HEK293 (cell line): ENCODE results near the gene ZNF624.
"Not testable (repeated sequence)": the region's sequence is repeated elsewhere in the genome, so short reads cannot be mapped to it uniquely, and the experiment has no call there.

ENCODE experiments used
- CTCF ChIA-PET: fragments of 350-600 bp; formaldehyde crosslinking; extraction: SDS; loops from one replicate; lab custom pipeline; 2021; ENCODE audit warnings: antibody characterized with exemption; lab: Yijun Ruan, JAX
- POLR2A ChIA-PET: fragments of 300-600 bp; formaldehyde crosslinking; extraction: SDS; loops from one replicate; lab custom pipeline; 2020; ENCODE audit warnings: antibody characterized with exemption, inconsistent platforms; lab: Yijun Ruan, JAX
- H3K27ac ChIP-seq: fragments of 200-500 bp; sonication (Bioruptor generic); 2 replicates; pipeline ENCODE4 v1.5.1; 2014; ENCODE audit warnings: low read depth, low read length, control low read depth, inconsistent platforms; ENCODE audit errors: extremely low read depth
- H3K36me3 ChIP-seq, 2 experiments: fragments of 200-500 bp in 1 of 2; sonication (Bioruptor generic) in 1 of 2; 1 replicate in 1 of 2; 2 replicates in 1 of 2; pipeline ENCODE4 v1.5.1; 2014 to 2017; ENCODE audit warnings: inconsistent platforms in 2 of 2, low read length in 2 of 2; ENCODE audit not compliant: control insufficient read depth in 2 of 2, insufficient read depth in 1 of 2
- H3K4me1 ChIP-seq: fragments of 200-500 bp; sonication (Bioruptor generic); 2 replicates; pipeline ENCODE4 v1.5.1; 2014; ENCODE audit warnings: mild to moderate bottlenecking, low read length, inconsistent platforms; ENCODE audit not compliant: control insufficient read depth, insufficient read depth
- H3K4me3 ChIP-seq: 2 replicates; pipeline ENCODE4 v1.5.1; 2011; ENCODE audit warnings: low read depth, mild to moderate bottlenecking, control low read depth, low read length, moderate library complexity
- H3K9me3 ChIP-seq: fragments of 200-500 bp; sonication (Bioruptor generic); 2 replicates; pipeline ENCODE4 v1.5.1; 2014; ENCODE audit warnings: low read depth, low read length, inconsistent platforms; ENCODE audit not compliant: control insufficient read depth, insufficient read depth
- FEZF1 ChIP-seq: fragments of 450-650 bp; formaldehyde crosslinking; IDR thresholded peaks from 2 replicates; pipeline ENCODE4 v1.5.1; 2016; ENCODE audit warnings: missing biosample characterization, missing genetic modification characterization
- KLF9 ChIP-seq: fragments of 450-650 bp; formaldehyde crosslinking; IDR thresholded peaks from 2 replicates; pipeline ENCODE4 v1.5.1; 2016; ENCODE audit warnings: missing biosample characterization, missing genetic modification characterization, low read depth
- TRIM28 ChIP-seq: IDR thresholded peaks from 2 replicates; pipeline ENCODE4 v1.6.1; 2011; ENCODE audit warnings: low read length, control low read depth, borderline replicate concordance
- ZBTB20 ChIP-seq: fragments of 450-650 bp; formaldehyde crosslinking; IDR thresholded peaks from 2 replicates; pipeline ENCODE4 v1.5.1; 2016; ENCODE audit warnings: missing biosample characterization, missing genetic modification characterization
- ZFP41 ChIP-seq: fragments of 450-650 bp; formaldehyde crosslinking; IDR thresholded peaks from 2 replicates; pipeline ENCODE4 v1.5.1; 2016; ENCODE audit warnings: missing biosample characterization, missing genetic modification characterization, borderline replicate concordance
- ZNF140 ChIP-seq: fragments of 450-650 bp; formaldehyde crosslinking; IDR thresholded peaks from 2 replicates; pipeline ENCODE4 v1.5.1; 2016; ENCODE audit warnings: missing biosample characterization, missing genetic modification characterization
- ZNF302 ChIP-seq: fragments of 450-650 bp; formaldehyde crosslinking; IDR thresholded peaks from 2 replicates; pipeline ENCODE4 v1.5.1; 2016; ENCODE audit warnings: missing biosample characterization, missing genetic modification characterization, low read depth
- ZNF555 ChIP-seq: fragments of 450-650 bp; formaldehyde crosslinking; conservative IDR thresholded peaks from 2 replicates; pipeline ENCODE4 v1.5.1; 2017; ENCODE audit warnings: missing biosample characterization, mild to moderate bottlenecking, missing genetic modification characterization, inconsistent platforms
- ZNF561 ChIP-seq: fragments of 450-650 bp; IDR thresholded peaks from 2 replicates; pipeline ENCODE4 v1.5.1; 2018; ENCODE audit warnings: missing biosample characterization, missing genetic modification characterization, borderline replicate concordance
- ZNF610 ChIP-seq: fragments of 450-650 bp; formaldehyde crosslinking; IDR thresholded peaks from 2 replicates; pipeline ENCODE4 v1.5.1; 2016; ENCODE audit warnings: missing biosample characterization, missing genetic modification characterization, borderline replicate concordance
- ZNF707 ChIP-seq: fragments of 450-650 bp; formaldehyde crosslinking; IDR thresholded peaks from 2 replicates; pipeline ENCODE4 v1.5.1; 2016; ENCODE audit warnings: missing biosample characterization, missing genetic modification characterization
- ZNF791 ChIP-seq: fragments of 450-650 bp; formaldehyde crosslinking; IDR thresholded peaks from 2 replicates; pipeline ENCODE4 v1.5.1; 2016; ENCODE audit warnings: missing biosample characterization, missing genetic modification characterization
- ZNF830 ChIP-seq: fragments of 450-650 bp; IDR thresholded peaks from 2 replicates; pipeline ENCODE4 v1.5.0; 2018; ENCODE audit warnings: missing biosample characterization, missing genetic modification characterization, low read depth, mild to moderate bottlenecking, moderate library complexity
- ZNF837 ChIP-seq: fragments of 450-650 bp; formaldehyde crosslinking; IDR thresholded peaks from 2 replicates; pipeline ENCODE4 v1.5.1; 2016; ENCODE audit warnings: missing biosample characterization, missing genetic modification characterization
- TF ChIP-seq, protein P1 (sequence below): fragments of 450-650 bp; IDR thresholded peaks from 2 replicates; pipeline ENCODE4 v1.5.1; 2018; ENCODE audit warnings: missing biosample characterization, missing genetic modification characterization
- TF ChIP-seq, protein P2 (sequence below): fragments of 450-650 bp; formaldehyde crosslinking; IDR thresholded peaks from 2 replicates; pipeline ENCODE4 v1.5.1; 2016; ENCODE audit warnings: missing biosample characterization, missing genetic modification characterization
- TF ChIP-seq, protein P3 (sequence below): fragments of 450-650 bp; formaldehyde crosslinking; conservative IDR thresholded peaks from 2 replicates; pipeline ENCODE4 v1.5.1; 2016; ENCODE audit warnings: low read depth, missing biosample characterization, missing genetic modification characterization
- TF ChIP-seq, protein P4 (sequence below): fragments of 450-650 bp; formaldehyde crosslinking; IDR thresholded peaks from 2 replicates; pipeline ENCODE4 v1.5.1; 2016; ENCODE audit warnings: missing biosample characterization, missing genetic modification characterization
- TF ChIP-seq, protein P5 (sequence below): fragments of 450-650 bp; formaldehyde crosslinking; IDR thresholded peaks from 2 replicates; pipeline ENCODE4 v1.5.1; 2016; ENCODE audit warnings: missing biosample characterization, missing genetic modification characterization
- TF ChIP-seq, protein P6 (sequence below): fragments of 450-650 bp; formaldehyde crosslinking; IDR thresholded peaks from 2 replicates; pipeline ENCODE4 v1.5.1; 2017; ENCODE audit warnings: missing biosample characterization, missing genetic modification characterization

The ZNF624 gene

DNA sequence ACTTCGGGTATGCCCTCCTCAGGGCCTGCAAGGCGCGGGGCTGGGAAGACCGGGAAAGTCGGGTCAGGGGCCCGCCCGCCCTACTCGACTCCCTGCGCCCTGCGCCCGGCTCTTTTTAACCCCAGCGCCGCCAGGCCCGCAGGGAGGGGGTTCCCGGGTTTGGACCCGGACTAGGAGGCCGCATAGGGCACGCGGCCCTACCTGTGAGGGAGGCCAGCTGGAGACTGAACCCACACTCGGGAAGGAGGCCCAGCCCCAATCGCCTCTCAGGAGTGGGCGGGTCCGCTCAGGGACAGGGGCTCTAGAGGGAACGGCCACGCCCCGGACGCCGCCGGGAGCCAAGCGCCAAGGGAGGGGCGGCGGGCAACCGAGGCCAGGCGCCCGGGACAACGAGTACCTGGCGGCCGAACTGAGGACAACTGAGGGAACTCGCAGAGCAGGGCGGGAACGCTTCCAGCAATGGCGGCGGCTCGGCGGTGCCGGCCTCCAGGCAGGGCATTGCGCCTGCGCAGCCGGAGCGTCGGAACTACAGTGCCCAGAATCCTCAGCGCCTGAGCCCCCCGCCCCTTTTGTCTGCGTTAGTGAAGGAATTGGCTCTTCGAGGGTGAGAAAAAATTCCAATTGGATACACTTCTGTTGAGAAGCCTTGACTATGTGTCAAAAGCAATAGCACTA, at the start of gene ZNF624 (continued):
- TF ChIP-seq, protein P1, sequence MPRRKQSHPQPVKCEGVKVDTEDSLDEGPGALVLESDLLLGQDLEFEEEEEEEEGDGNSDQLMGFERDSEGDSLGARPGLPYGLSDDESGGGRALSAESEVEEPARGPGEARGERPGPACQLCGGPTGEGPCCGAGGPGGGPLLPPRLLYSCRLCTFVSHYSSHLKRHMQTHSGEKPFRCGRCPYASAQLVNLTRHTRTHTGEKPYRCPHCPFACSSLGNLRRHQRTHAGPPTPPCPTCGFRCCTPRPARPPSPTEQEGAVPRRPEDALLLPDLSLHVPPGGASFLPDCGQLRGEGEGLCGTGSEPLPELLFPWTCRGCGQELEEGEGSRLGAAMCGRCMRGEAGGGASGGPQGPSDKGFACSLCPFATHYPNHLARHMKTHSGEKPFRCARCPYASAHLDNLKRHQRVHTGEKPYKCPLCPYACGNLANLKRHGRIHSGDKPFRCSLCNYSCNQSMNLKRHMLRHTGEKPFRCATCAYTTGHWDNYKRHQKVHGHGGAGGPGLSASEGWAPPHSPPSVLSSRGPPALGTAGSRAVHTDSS (tag by site-specific recombination) = no peak
- TF ChIP-seq, protein P2, sequence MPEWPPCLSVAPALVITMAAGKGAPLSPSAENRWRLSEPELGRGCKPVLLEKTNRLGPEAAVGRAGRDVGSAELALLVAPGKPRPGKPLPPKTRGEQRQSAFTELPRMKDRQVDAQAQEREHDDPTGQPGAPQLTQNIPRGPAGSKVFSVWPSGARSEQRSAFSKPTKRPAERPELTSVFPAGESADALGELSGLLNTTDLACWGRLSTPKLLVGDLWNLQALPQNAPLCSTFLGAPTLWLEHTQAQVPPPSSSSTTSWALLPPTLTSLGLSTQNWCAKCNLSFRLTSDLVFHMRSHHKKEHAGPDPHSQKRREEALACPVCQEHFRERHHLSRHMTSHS (tag by site-specific recombination) = no peak
- TF ChIP-seq ZNF561 (peak; percentile 65; the same call in 1 of the 2 replicates), ZNF610 (tag by site-specific recombination) (0 out of 2 replicates have a peak, but pooled peaks have one; percentile 22), ZFP41 (tag by site-specific recombination) (no peak), ZNF830 (tag by site-specific recombination) (no peak), ZNF140 (tag by site-specific recombination) (no peak), ZNF791 (tag by site-specific recombination) (no peak), ZNF302 (tag by site-specific recombination) (no peak), ZBTB20 (tag by site-specific recombination) (peak; percentile 96), KLF9 (tag by site-specific recombination) (peak; percentile 97), ZNF837 (tag by site-specific recombination) (no peak), TRIM28 (no peak), ZNF707 (no peak), ZNF555 (no peak), FEZF1 (tag by site-specific recombination) (no peak)
- TF ChIP-seq, protein P3, sequence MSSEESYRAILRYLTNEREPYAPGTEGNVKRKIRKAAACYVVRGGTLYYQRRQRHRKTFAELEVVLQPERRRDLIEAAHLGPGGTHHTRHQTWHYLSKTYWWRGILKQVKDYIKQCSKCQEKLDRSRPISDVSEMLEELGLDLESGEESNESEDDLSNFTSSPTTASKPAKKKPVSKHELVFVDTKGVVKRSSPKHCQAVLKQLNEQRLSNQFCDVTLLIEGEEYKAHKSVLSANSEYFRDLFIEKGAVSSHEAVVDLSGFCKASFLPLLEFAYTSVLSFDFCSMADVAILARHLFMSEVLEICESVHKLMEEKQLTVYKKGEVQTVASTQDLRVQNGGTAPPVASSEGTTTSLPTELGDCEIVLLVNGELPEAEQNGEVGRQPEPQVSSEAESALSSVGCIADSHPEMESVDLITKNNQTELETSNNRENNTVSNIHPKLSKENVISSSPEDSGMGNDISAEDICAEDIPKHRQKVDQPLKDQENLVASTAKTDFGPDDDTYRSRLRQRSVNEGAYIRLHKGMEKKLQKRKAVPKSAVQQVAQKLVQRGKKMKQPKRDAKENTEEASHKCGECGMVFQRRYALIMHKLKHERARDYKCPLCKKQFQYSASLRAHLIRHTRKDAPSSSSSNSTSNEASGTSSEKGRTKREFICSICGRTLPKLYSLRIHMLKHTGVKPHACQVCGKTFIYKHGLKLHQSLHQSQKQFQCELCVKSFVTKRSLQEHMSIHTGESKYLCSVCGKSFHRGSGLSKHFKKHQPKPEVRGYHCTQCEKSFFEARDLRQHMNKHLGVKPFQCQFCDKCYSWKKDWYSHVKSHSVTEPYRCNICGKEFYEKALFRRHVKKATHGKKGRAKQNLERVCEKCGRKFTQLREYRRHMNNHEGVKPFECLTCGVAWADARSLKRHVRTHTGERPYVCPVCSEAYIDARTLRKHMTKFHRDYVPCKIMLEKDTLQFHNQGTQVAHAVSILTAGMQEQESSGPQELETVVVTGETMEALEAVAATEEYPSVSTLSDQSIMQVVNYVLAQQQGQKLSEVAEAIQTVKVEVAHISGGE (tag by site-specific recombination) = 0 out of 2 replicates have a peak, but pooled peaks have one; percentile 36
- TF ChIP-seq, protein P4, sequence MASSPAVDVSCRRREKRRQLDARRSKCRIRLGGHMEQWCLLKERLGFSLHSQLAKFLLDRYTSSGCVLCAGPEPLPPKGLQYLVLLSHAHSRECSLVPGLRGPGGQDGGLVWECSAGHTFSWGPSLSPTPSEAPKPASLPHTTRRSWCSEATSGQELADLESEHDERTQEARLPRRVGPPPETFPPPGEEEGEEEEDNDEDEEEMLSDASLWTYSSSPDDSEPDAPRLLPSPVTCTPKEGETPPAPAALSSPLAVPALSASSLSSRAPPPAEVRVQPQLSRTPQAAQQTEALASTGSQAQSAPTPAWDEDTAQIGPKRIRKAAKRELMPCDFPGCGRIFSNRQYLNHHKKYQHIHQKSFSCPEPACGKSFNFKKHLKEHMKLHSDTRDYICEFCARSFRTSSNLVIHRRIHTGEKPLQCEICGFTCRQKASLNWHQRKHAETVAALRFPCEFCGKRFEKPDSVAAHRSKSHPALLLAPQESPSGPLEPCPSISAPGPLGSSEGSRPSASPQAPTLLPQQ = peak; percentile 67; the same call in 1 of the 2 replicates
- TF ChIP-seq, protein P5, sequence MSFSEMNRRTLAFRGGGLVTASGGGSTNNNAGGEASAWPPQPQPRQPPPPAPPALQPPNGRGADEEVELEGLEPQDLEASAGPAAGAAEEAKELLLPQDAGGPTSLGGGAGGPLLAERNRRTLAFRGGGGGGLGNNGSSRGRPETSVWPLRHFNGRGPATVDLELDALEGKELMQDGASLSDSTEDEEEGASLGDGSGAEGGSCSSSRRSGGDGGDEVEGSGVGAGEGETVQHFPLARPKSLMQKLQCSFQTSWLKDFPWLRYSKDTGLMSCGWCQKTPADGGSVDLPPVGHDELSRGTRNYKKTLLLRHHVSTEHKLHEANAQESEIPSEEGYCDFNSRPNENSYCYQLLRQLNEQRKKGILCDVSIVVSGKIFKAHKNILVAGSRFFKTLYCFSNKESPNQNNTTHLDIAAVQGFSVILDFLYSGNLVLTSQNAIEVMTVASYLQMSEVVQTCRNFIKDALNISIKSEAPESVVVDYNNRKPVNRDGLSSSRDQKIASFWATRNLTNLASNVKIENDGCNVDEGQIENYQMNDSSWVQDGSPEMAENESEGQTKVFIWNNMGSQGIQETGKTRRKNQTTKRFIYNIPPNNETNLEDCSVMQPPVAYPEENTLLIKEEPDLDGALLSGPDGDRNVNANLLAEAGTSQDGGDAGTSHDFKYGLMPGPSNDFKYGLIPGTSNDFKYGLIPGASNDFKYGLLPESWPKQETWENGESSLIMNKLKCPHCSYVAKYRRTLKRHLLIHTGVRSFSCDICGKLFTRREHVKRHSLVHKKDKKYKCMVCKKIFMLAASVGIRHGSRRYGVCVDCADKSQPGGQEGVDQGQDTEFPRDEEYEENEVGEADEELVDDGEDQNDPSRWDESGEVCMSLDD (tag by site-specific recombination) = 0 out of 2 replicates have a peak, but pooled peaks have one; percentile 55
- TF ChIP-seq, protein P6, sequence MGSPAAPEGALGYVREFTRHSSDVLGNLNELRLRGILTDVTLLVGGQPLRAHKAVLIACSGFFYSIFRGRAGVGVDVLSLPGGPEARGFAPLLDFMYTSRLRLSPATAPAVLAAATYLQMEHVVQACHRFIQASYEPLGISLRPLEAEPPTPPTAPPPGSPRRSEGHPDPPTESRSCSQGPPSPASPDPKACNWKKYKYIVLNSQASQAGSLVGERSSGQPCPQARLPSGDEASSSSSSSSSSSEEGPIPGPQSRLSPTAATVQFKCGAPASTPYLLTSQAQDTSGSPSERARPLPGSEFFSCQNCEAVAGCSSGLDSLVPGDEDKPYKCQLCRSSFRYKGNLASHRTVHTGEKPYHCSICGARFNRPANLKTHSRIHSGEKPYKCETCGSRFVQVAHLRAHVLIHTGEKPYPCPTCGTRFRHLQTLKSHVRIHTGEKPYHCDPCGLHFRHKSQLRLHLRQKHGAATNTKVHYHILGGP = no peak

DNA sequence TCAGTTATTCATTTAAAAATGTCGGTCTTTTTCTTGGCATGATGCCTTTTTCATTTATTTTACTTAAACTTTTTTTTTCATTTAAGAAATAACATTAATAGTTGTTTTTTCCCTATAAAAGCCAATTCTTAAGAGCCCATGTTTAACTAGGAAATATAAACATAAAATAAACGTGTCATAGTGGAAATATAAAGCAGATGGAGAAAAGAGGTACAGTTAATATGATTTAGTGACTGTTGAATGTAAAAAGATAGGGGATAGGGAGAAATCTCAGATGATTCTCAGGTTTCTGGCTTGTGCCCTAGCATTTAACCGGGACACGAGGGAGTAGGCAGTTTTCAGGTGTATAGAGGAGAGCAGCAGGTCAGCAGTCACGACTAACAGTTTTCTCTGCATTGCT, 44.0 kb upstream of the ZNF624 start:
- H3K9me3 ChIP-seq, POLR2A ChIA-PET: not testable (repeated sequence)

DNA sequence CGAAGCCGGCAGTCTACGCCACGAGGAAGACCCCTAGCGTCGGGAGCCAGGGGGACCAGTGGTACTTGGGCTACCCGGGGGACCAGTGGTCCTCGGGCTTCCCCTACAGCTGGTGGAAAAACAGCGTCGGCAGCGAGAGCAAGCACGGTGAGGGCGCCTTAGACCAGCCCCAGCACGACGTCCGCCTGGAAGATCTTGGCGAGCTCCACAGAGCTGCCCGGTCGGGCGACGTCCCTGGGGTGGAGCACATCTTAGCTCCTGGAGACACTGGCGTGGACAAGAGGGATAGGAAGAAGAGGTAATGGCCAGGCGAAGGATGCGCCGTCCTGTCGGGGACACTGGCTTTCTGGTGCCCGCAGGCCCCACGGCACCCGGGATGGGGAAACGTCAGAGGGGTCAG, 36.8 kb upstream of the ZNF624 start:
- H3K27ac ChIP-seq, H3K4me3 ChIP-seq, H3K36me3 ChIP-seq, POLR2A ChIA-PET, H3K9me3 ChIP-seq, H3K4me1 ChIP-seq: not testable (repeated sequence)
- CTCF ChIA-PET = interaction anchor here (1.2 to 1.5 kb wide), 2 partner anchors 106 to 152 kb away, joined by 4 to 5 read pairs; no protein-coding TSS in a partner anchor

More for the DNA sequence above, 44.0 kb upstream of the ZNF624 start:
- H3K36me3 ChIP-seq, CTCF ChIA-PET, H3K4me1 ChIP-seq, H3K4me3 ChIP-seq, H3K27ac ChIP-seq: not testable (repeated sequence)
